Keratinocyte (primary cell): ENCODE measurements around the gene BID.

Experiments
- EZH2 ChIP-seq: IDR thresholded peaks from one replicate; pipeline ENCODE4 v1.6.1; 2012; ENCODE audit warnings: inconsistent platforms, mild to moderate bottlenecking, low read length, moderate library complexity
- TF ChIP-seq, protein P1 (sequence below), 3 experiments: IDR thresholded peaks in 1 of 3; conservative IDR thresholded peaks in 1 of 3; optimal IDR thresholded peaks in 1 of 3; 2 replicates in 2 of 3; 3 replicates in 1 of 3; pipeline versions ENCODE3 to v1.5.1; 2011; ENCODE audit warnings: low read length in 3 of 3, mild to moderate bottlenecking in 3 of 3, moderate library complexity in 2 of 3, control low read depth in 1 of 3, inconsistent platforms in 1 of 3; ENCODE audit not compliant: insufficient read depth in 2 of 3; ENCODE audit errors: extremely low read depth in 1 of 3

DNA sequence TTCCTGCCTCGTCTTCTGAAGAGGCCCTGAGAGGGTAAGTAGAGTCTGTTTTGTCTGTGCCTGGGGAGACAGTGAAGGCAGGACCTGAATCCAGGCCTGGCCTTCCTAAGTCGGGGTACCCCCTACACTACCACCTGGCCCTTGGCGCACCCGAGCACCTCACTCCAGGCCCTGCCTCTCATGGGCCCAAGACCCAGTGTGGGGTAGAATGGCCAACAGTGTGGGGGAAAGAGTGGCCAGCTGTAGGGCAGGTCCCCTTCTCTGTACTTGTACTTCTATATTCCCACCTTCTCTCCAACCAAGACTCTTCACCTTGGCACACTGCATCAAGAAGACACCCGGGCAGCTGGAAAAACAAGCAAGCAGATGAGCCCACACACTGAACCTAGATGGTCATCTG lies 22.4 kb upstream of the BID start:
- TF ChIP-seq, protein P1, sequence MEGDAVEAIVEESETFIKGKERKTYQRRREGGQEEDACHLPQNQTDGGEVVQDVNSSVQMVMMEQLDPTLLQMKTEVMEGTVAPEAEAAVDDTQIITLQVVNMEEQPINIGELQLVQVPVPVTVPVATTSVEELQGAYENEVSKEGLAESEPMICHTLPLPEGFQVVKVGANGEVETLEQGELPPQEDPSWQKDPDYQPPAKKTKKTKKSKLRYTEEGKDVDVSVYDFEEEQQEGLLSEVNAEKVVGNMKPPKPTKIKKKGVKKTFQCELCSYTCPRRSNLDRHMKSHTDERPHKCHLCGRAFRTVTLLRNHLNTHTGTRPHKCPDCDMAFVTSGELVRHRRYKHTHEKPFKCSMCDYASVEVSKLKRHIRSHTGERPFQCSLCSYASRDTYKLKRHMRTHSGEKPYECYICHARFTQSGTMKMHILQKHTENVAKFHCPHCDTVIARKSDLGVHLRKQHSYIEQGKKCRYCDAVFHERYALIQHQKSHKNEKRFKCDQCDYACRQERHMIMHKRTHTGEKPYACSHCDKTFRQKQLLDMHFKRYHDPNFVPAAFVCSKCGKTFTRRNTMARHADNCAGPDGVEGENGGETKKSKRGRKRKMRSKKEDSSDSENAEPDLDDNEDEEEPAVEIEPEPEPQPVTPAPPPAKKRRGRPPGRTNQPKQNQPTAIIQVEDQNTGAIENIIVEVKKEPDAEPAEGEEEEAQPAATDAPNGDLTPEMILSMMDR (optimal IDR thresholded peaks at IDR 0.05 in 1 of 3, IDR thresholded peaks at IDR 0.05 in 1 of 3, conservative IDR thresholded peaks at IDR 0.05 in 1 of 3; ENCODE audit: extremely low read depth in 1 of 3, insufficient read depth in 2 of 3, low read length in 3 of 3): no peak
- no peak for TF ChIP-seq EZH2
